Thyroid gland (tissue), 4 donors: Measurements from ENCODE around the gene SIX5.

Source experiments
- CTCF ChIP-seq, 6 experiments: fragments of 200-600 bp in 3 of 6; fragments of 450-650 bp in 3 of 6; sonication (generic) in 3 of 6; IDR thresholded peaks; one replicate each; pipeline ENCODE4 v1.5.1; 2016 to 2019; ENCODE audit warnings: antibody characterized with exemption in 6 of 6, mild to moderate bottlenecking in 2 of 6, inconsistent platforms in 1 of 6, moderate library complexity in 1 of 6
- POLR2A ChIP-seq, 2 donors: fragments of 450-650 bp; IDR thresholded peaks; one replicate each; pipeline ENCODE4 v1.6.1; 2017; ENCODE audit warnings: antibody characterized with exemption in 2 of 2, mild to moderate bottlenecking in 2 of 2, moderate library complexity in 1 of 2

- peak in 4 of 6 experiments; percentile 26 to 47 (median 35) for TF ChIP-seq CTCF (IDR thresholded peaks at IDR 0.05)
- no peak for TF ChIP-seq POLR2A (IDR thresholded peaks at IDR 0.05)
Observed at GRCh38 chr19:45779231-45780145, 10.4 kb upstream of the SIX5 start.
